ENCODE measurements around the gene TBC1D4.
"Not testable (repeated sequence)": the region's sequence is repeated elsewhere in the genome, so short reads cannot be mapped to it uniquely, and the experiment has no call there.

DNA sequence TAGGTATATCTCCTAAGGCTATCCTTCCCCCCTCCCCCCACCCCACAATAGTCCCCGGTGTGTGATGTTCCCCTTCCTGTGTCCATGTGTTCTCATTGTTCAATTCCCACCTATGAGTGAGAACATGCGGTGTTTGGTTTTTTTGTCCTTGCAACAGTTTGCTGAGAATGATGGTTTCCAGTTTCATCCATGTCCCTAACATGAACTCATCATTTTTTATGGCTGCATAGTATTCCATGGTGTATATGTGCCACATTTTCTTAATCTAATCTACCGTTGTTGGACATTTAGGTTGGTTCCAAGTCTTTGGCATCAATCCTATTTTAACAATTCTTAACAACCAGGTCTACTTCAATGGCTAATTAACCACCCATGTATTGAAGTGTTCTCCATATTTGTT lies 130.4 kb downstream of the TBC1D4 start:
- TF ChIP-seq, protein P1, sequence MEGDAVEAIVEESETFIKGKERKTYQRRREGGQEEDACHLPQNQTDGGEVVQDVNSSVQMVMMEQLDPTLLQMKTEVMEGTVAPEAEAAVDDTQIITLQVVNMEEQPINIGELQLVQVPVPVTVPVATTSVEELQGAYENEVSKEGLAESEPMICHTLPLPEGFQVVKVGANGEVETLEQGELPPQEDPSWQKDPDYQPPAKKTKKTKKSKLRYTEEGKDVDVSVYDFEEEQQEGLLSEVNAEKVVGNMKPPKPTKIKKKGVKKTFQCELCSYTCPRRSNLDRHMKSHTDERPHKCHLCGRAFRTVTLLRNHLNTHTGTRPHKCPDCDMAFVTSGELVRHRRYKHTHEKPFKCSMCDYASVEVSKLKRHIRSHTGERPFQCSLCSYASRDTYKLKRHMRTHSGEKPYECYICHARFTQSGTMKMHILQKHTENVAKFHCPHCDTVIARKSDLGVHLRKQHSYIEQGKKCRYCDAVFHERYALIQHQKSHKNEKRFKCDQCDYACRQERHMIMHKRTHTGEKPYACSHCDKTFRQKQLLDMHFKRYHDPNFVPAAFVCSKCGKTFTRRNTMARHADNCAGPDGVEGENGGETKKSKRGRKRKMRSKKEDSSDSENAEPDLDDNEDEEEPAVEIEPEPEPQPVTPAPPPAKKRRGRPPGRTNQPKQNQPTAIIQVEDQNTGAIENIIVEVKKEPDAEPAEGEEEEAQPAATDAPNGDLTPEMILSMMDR (IDR thresholded peaks at IDR 0.05) = not testable (repeated sequence)
- not testable (repeated sequence) for TF ChIP-seq POLR2A (IDR thresholded peaks at IDR 0.05)

Data from right lobe of liver (tissue), 4 donors.